Measurements from ENCODE around the gene ARHGEF3.

The ARHGEF3 gene

GRCh38 chr3:56778893-56779292, 22.9 kb downstream of the ARHGEF3 start:
- H2AFZ ChIP-seq (ENCODE audit: low read length), result no peak overlapping the region
- H2AK5ac ChIP-seq (ENCODE audit: low read depth, low read length), result no peak overlapping the region
- H3K4me1 ChIP-seq (ENCODE audit: control insufficient read depth in 2 of 2, insufficient read depth in 1 of 2, low read depth in 1 of 2, low read length in 2 of 2), result peaks cover 3 to 5% of the 10 kb centered on the region in 2 donors
- no peak overlapping the region for H3K4me3 ChIP-seq (ENCODE audit: low read length in 2 of 2)
- no peaks in the 10 kb centered on the region for H3K36me3 ChIP-seq (replicated peaks in 1 of 2; ENCODE audit: control insufficient read depth in 2 of 2, insufficient read depth in 2 of 2, low read length in 2 of 2)
- no peaks in the 10 kb centered on the region for H3K27me3 ChIP-seq (ENCODE audit: control insufficient read depth in 3 of 3, insufficient read depth in 3 of 3, low read depth in 1 of 3, low read length in 3 of 3)
- H4K91ac ChIP-seq (ENCODE audit: low read depth, low read length, poor library complexity), result no peak overlapping the region
- H2BK5ac ChIP-seq (ENCODE audit: low read length), result no peak overlapping the region
- no peaks in the 10 kb centered on the region for H3K79me1 ChIP-seq (ENCODE audit: low read depth, low read length)
- no peak overlapping the region for H3K14ac ChIP-seq (ENCODE audit: low read length)
- no peak overlapping the region for H3K23ac ChIP-seq (ENCODE audit: low read depth, low read length, poor library complexity)
- no peak for DNase-seq (ENCODE audit: low spot score)
- no peak overlapping the region for H2BK15ac ChIP-seq (ENCODE audit: low read length)
- H2BK120ac ChIP-seq (ENCODE audit: low read depth, low read length), result no peak overlapping the region
- no peak overlapping the region for H3K4ac ChIP-seq (ENCODE audit: low read length)
- no peak overlapping the region for H3K27ac ChIP-seq (replicated peaks; ENCODE audit: low read length)
- H3K9me3 ChIP-seq (replicated peaks in 1 of 2; ENCODE audit: control insufficient read depth in 2 of 2, insufficient read depth in 1 of 2, low read depth in 1 of 2, low read length in 2 of 2), result no peaks in the 10 kb centered on the region
- H4K8ac ChIP-seq (ENCODE audit: low read depth, low read length), result no peak overlapping the region
- no peak overlapping the region for H3K9ac ChIP-seq (ENCODE audit: low read depth, low read length, poor library complexity)
- no peak overlapping the region for H3K18ac ChIP-seq (ENCODE audit: low read length)
- no CpG with 5 or more reads among the region's 2 CpGs for WGBS, 2 donors (ENCODE audit: extremely low coverage in 2 of 2, insufficient read length in 2 of 2, insufficient replicate concordance in 1 of 2)
- H3K4me2 ChIP-seq (ENCODE audit: insufficient read depth, low read length, poor library complexity, severe bottlenecking), result no peak overlapping the region
- H2BK12ac ChIP-seq (ENCODE audit: low read length), result no peak overlapping the region

GRCh38 chr3:56776556-56776950, 25.2 kb downstream of the ARHGEF3 start:
- no CpG with 5 or more reads among the region's 3 CpGs for WGBS, 2 donors (ENCODE audit: extremely low coverage in 2 of 2, insufficient read length in 2 of 2, insufficient replicate concordance in 1 of 2)
- no peaks in the 10 kb centered on the region for H3K27me3 ChIP-seq (ENCODE audit: control insufficient read depth in 3 of 3, insufficient read depth in 3 of 3, low read depth in 1 of 3, low read length in 3 of 3)
- H2BK12ac ChIP-seq (ENCODE audit: low read length), result no peak overlapping the region
- DNase-seq (ENCODE audit: low spot score), result no peak
- no peaks in the 10 kb centered on the region for H3K79me1 ChIP-seq (ENCODE audit: low read depth, low read length)
- H3K36me3 ChIP-seq (replicated peaks in 1 of 2; ENCODE audit: control insufficient read depth in 2 of 2, insufficient read depth in 2 of 2, low read length in 2 of 2), result no peaks in the 10 kb centered on the region
- H2AK5ac ChIP-seq (ENCODE audit: low read depth, low read length), result no peak overlapping the region
- no peak overlapping the region for H3K9ac ChIP-seq (ENCODE audit: low read depth, low read length, poor library complexity)
- no peak overlapping the region for H3K18ac ChIP-seq (ENCODE audit: low read length)
- H3K4me1 ChIP-seq (ENCODE audit: control insufficient read depth in 2 of 2, insufficient read depth in 1 of 2, low read depth in 1 of 2, low read length in 2 of 2), result peaks cover 2 to 5% of the 10 kb centered on the region in 2 donors
- no peak overlapping the region for H3K4me3 ChIP-seq (ENCODE audit: low read length in 2 of 2)
- no peak overlapping the region for H2BK15ac ChIP-seq (ENCODE audit: low read length)
- H2AFZ ChIP-seq (ENCODE audit: low read length), result no peak overlapping the region
- no peak overlapping the region for H3K4ac ChIP-seq (ENCODE audit: low read length)
- no peaks in the 10 kb centered on the region for H3K9me3 ChIP-seq (replicated peaks in 1 of 2; ENCODE audit: control insufficient read depth in 2 of 2, insufficient read depth in 1 of 2, low read depth in 1 of 2, low read length in 2 of 2)
- no peak overlapping the region for H3K27ac ChIP-seq (replicated peaks; ENCODE audit: low read length)
- H2BK5ac ChIP-seq (ENCODE audit: low read length), result no peak overlapping the region
- no peak overlapping the region for H2BK120ac ChIP-seq (ENCODE audit: low read depth, low read length)
- H3K23ac ChIP-seq (ENCODE audit: low read depth, low read length, poor library complexity), result no peak overlapping the region
- no peak overlapping the region for H4K8ac ChIP-seq (ENCODE audit: low read depth, low read length)
- H3K4me2 ChIP-seq (ENCODE audit: insufficient read depth, low read length, poor library complexity, severe bottlenecking), result no peak overlapping the region
- no peak overlapping the region for H4K91ac ChIP-seq (ENCODE audit: low read depth, low read length, poor library complexity)
- no peak overlapping the region for H3K14ac ChIP-seq (ENCODE audit: low read length)

DNA sequence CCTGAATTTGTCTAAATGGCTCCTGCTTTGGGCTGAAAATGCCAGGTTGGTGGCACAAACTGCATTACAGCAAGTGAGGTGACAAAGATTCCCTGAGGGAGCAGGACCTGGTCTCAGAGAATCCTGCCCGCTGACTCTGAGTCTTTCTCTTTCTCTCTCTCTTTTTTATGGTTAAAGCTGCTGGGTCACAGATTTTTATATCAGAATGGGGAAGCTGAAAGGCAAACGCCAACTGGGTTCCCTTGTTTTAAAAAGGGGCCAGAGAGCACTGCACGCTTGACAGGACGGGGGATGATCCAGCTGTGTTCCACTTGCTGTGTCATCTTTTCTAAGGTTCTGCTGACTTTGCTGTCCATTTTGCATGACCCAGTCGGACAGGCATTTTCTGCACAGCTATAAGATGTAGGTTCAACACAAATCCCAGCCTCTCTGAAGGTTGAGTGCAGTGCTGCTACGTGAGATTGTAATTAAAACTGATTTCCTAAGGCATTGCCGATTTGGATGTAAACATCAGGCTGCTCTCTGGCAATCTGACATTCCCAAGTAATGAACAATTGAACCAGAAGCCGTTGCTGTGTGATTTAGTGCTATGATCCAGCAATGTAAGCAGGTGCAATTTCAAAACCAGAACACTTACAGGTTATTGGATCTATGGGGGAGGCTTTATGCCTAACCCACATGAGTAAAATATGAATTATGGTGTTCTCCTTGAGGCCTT, 25.8 kb downstream of the ARHGEF3 start:
- no peak overlapping the region for H3K14ac ChIP-seq (ENCODE audit: low read length)
- no peak overlapping the region for H2BK12ac ChIP-seq (ENCODE audit: low read length)
- no peaks in the 10 kb centered on the region for H3K79me1 ChIP-seq (ENCODE audit: low read depth, low read length)
- H4K8ac ChIP-seq (ENCODE audit: low read depth, low read length), result no peak overlapping the region
- no peak overlapping the region for H3K4me2 ChIP-seq (ENCODE audit: insufficient read depth, low read length, poor library complexity, severe bottlenecking)
- no peaks in the 10 kb centered on the region for H3K36me3 ChIP-seq (replicated peaks in 1 of 2; ENCODE audit: control insufficient read depth in 2 of 2, insufficient read depth in 2 of 2, low read length in 2 of 2)
- H3K4me1 ChIP-seq (ENCODE audit: control insufficient read depth in 2 of 2, insufficient read depth in 1 of 2, low read depth in 1 of 2, low read length in 2 of 2), result peaks cover 2 to 5% of the 10 kb centered on the region in 2 donors
- no peak overlapping the region for H3K4me3 ChIP-seq (ENCODE audit: low read length in 2 of 2)
- no peak overlapping the region for H2BK120ac ChIP-seq (ENCODE audit: low read depth, low read length)
- no peak overlapping the region for H2AFZ ChIP-seq (ENCODE audit: low read length)
- no peak overlapping the region for H3K9ac ChIP-seq (ENCODE audit: low read depth, low read length, poor library complexity)
- H2BK5ac ChIP-seq (ENCODE audit: low read length), result no peak overlapping the region
- no peak overlapping the region for H2BK15ac ChIP-seq (ENCODE audit: low read length)
- no peak overlapping the region for H2AK5ac ChIP-seq (ENCODE audit: low read depth, low read length)
- no peak overlapping the region for H3K18ac ChIP-seq (ENCODE audit: low read length)
- WGBS, 2 donors (ENCODE audit: extremely low coverage in 2 of 2, insufficient read length in 2 of 2, insufficient replicate concordance in 1 of 2), result no CpG with 5 or more reads among the region's 8 CpGs
- H4K91ac ChIP-seq (ENCODE audit: low read depth, low read length, poor library complexity), result no peak overlapping the region
- no peak overlapping the region for H3K23ac ChIP-seq (ENCODE audit: low read depth, low read length, poor library complexity)
- no peak overlapping the region for H3K27ac ChIP-seq (replicated peaks; ENCODE audit: low read length)
- no peaks in the 10 kb centered on the region for H3K9me3 ChIP-seq (replicated peaks in 1 of 2; ENCODE audit: control insufficient read depth in 2 of 2, insufficient read depth in 1 of 2, low read depth in 1 of 2, low read length in 2 of 2)
- no peaks in the 10 kb centered on the region for H3K27me3 ChIP-seq (ENCODE audit: control insufficient read depth in 3 of 3, insufficient read depth in 3 of 3, low read depth in 1 of 3, low read length in 3 of 3)
- DNase-seq (ENCODE audit: low spot score), result no peak
- no peak overlapping the region for H3K4ac ChIP-seq (ENCODE audit: low read length)

DNA sequence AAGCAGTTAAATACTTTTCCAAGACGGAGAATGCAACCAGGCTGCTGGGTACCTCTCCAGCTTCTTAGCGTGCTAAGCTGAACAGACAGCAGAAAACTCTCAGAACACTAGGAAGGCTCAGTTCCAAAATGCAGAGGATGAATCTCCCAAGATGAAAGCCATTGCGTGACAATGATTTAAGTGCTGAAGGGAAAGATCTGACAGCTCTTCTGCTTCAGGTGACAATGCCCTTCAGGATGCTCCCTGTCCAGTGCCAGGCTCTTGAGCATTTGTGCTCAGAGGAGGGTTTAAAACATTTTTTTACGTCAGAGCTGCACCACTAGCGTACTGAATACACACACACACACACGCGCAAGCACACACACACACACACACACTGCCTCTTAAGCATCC, 26.3 kb downstream of the ARHGEF3 start:
- Histone ChIP-seq H3K14ac (ENCODE audit: low read length) (no peak overlapping the region), H3K27me3 (ENCODE audit: control insufficient read depth in 3 of 3, insufficient read depth in 3 of 3, low read depth in 1 of 3, low read length in 3 of 3) (no peaks in the 10 kb centered on the region), H2AK5ac (ENCODE audit: low read depth, low read length) (no peak overlapping the region), H3K27ac (replicated peaks; ENCODE audit: low read length) (no peak overlapping the region), H3K18ac (ENCODE audit: low read length) (no peak overlapping the region), H2BK5ac (ENCODE audit: low read length) (no peak overlapping the region), H3K4me2 (ENCODE audit: insufficient read depth, low read length, poor library complexity, severe bottlenecking) (no peak overlapping the region), H4K8ac (ENCODE audit: low read depth, low read length) (no peak overlapping the region), H3K36me3 (replicated peaks in 1 of 2; ENCODE audit: control insufficient read depth in 2 of 2, insufficient read depth in 2 of 2, low read length in 2 of 2) (no peaks in the 10 kb centered on the region), H4K91ac (ENCODE audit: low read depth, low read length, poor library complexity) (no peak overlapping the region), H3K4me3 (ENCODE audit: low read length in 2 of 2) (no peak overlapping the region), H2AFZ (ENCODE audit: low read length) (no peak overlapping the region), H2BK120ac (ENCODE audit: low read depth, low read length) (no peak overlapping the region), H3K23ac (ENCODE audit: low read depth, low read length, poor library complexity) (no peak overlapping the region), H3K9me3 (replicated peaks in 1 of 2; ENCODE audit: control insufficient read depth in 2 of 2, insufficient read depth in 1 of 2, low read depth in 1 of 2, low read length in 2 of 2) (no peaks in the 10 kb centered on the region), H3K4me1 (ENCODE audit: control insufficient read depth in 2 of 2, insufficient read depth in 1 of 2, low read depth in 1 of 2, low read length in 2 of 2) (peaks cover 2 to 5% of the 10 kb centered on the region in 2 donors), H2BK12ac (ENCODE audit: low read length) (no peak overlapping the region), H3K4ac (ENCODE audit: low read length) (no peak overlapping the region), H3K79me1 (ENCODE audit: low read depth, low read length) (no peaks in the 10 kb centered on the region), H2BK15ac (ENCODE audit: low read length) (no peak overlapping the region), H3K9ac (ENCODE audit: low read depth, low read length, poor library complexity) (no peak overlapping the region)
- WGBS, 2 donors (ENCODE audit: extremely low coverage in 2 of 2, insufficient read length in 2 of 2, insufficient replicate concordance in 1 of 2), result no CpG with 5 or more reads among the region's 7 CpGs
- DNase-seq (ENCODE audit: low spot score), result no peak

Data from neuronal stem cell (in vitro differentiated cells).